Keratinocyte (primary cell): Measurements from ENCODE around the gene P4HA1. TPM values are rescaled to one million over a fixed set of nuclear protein-coding genes. Genes with fewer than 3 reads are reported as not detected.

ENCODE experiments used
- DNase-seq: peaks from one replicate; pipeline ENCODE4 v3.0.0-alpha.2; 2011; ENCODE audit warnings: low read depth, missing footprints, low spot score
- FAIRE-seq: peaks from 2 replicates; lab custom pipeline; 2011; peaks lifted over from hg19 to GRCh38; lab: Jason Lieb, UNC
- H2AFZ ChIP-seq: 2 replicates; pipeline ENCODE4 v1.6.0; 2012; ENCODE audit warnings: low read length, control low read depth, inconsistent platforms; ENCODE audit not compliant: control insufficient read depth
- H3K27ac ChIP-seq: 2 replicates; pipeline ENCODE4 v1.5.1; 2011; ENCODE audit warnings: low read length; ENCODE audit not compliant: control insufficient read depth, insufficient read depth
- H3K27me3 ChIP-seq: 3 replicates; pipeline ENCODE4 v1.6.0; 2011; ENCODE audit warnings: low read length; ENCODE audit not compliant: control insufficient read depth, insufficient read depth; ENCODE audit errors: extremely low read depth
- H3K36me3 ChIP-seq, 2 experiments: 2 replicates in 1 of 2; 3 replicates in 1 of 2; pipeline ENCODE4 v1.5.1; 2011; ENCODE audit warnings: low read length in 2 of 2, mild to moderate bottlenecking in 1 of 2; ENCODE audit not compliant: control insufficient read depth in 2 of 2, insufficient read depth in 2 of 2; ENCODE audit errors: extremely low read depth in 1 of 2
- H3K4me1 ChIP-seq: 3 replicates; pipeline ENCODE4 v1.5.1; 2011; ENCODE audit warnings: low read length; ENCODE audit not compliant: control insufficient read depth, insufficient read depth; ENCODE audit errors: extremely low read depth
- H3K4me2 ChIP-seq: 3 replicates; pipeline ENCODE4 v1.6.0; 2011; ENCODE audit warnings: low read depth, low read length; ENCODE audit not compliant: control insufficient read depth, insufficient read depth; ENCODE audit errors: extremely low read depth
- H3K4me3 ChIP-seq, 3 experiments: fragments of 200-600 bp in 1 of 3; sonication (generic) in 1 of 3; 2 replicates in 2 of 3; 3 replicates in 1 of 3; pipeline ENCODE4 v1.5.1; 2011 to 2016; ENCODE audit warnings: low read length in 3 of 3, mild to moderate bottlenecking in 3 of 3, control low read depth in 2 of 3, inconsistent platforms in 1 of 3, low read depth in 1 of 3, mixed read lengths in 1 of 3, mixed run types in 1 of 3, moderate library complexity in 1 of 3; ENCODE audit not compliant: control insufficient read depth in 2 of 3, insufficient read depth in 2 of 3; ENCODE audit errors: extremely low read depth in 1 of 3
- H3K79me2 ChIP-seq: 2 replicates; pipeline ENCODE4 v1.6.0; 2012; ENCODE audit warnings: low read length; ENCODE audit not compliant: control insufficient read depth, insufficient read depth
- H3K9ac ChIP-seq: 3 replicates; pipeline ENCODE4 v1.6.0; 2011; ENCODE audit warnings: low read length; ENCODE audit not compliant: control insufficient read depth, insufficient read depth; ENCODE audit errors: extremely low read depth
- H3K9me1 ChIP-seq: 3 replicates; pipeline ENCODE4 v1.6.0; 2011; ENCODE audit warnings: low read length; ENCODE audit not compliant: control insufficient read depth, insufficient read depth; ENCODE audit errors: extremely low read depth
- H3K9me3 ChIP-seq: 2 replicates; pipeline ENCODE4 v1.5.1; 2012; ENCODE audit warnings: low read depth, low read length; ENCODE audit not compliant: control insufficient read depth
- H4K20me1 ChIP-seq: 3 replicates; pipeline ENCODE4 v1.6.0; 2011; ENCODE audit warnings: low read length; ENCODE audit not compliant: control insufficient read depth, insufficient read depth; ENCODE audit errors: extremely low read depth
- CTCF ChIP-seq, 3 experiments: IDR thresholded peaks in 1 of 3; conservative IDR thresholded peaks in 1 of 3; optimal IDR thresholded peaks in 1 of 3; 2 replicates in 2 of 3; 3 replicates in 1 of 3; pipeline versions ENCODE3 to v1.5.1; 2011; ENCODE audit warnings: low read length in 3 of 3, mild to moderate bottlenecking in 3 of 3, moderate library complexity in 2 of 3, control low read depth in 1 of 3, inconsistent platforms in 1 of 3; ENCODE audit not compliant: insufficient read depth in 2 of 3; ENCODE audit errors: extremely low read depth in 1 of 3
- EZH2 ChIP-seq: IDR thresholded peaks from one replicate; pipeline ENCODE4 v1.6.1; 2012; ENCODE audit warnings: inconsistent platforms, mild to moderate bottlenecking, low read length, moderate library complexity
- dilution Hi-C: fragments of 300-500 bp; cut with MboI; formaldehyde crosslinking; loops from one replicate; pipeline ENCODE4 v1.7.0; 2020; ENCODE audit warnings: low sequenced_read_pairs; ENCODE audit not compliant: extremely low pct_ligation_motif_present
- polyA plus RNA-seq, 5 experiments: library from polyadenylated mRNA; depleted of rRNA in 3 of 5; stranded (reverse) in 3 of 5; stranded (forward) in 1 of 5; unstranded in 1 of 5; fragments of >200 nt; gene quantifications; 1 replicate in 1 of 5; 2 replicates in 3 of 5; 3 replicates in 1 of 5; pipeline versions ENCODE4 v1.2.1 to v1.2.3, GENCODE V29; 2011 to 2012; ENCODE audit warnings: missing spikeins in 2 of 5, low read depth in 1 of 5, low replicate concordance in 1 of 5

Gene P4HA1
- polyA plus RNA-seq, 1 donor (not counting 4 experiments of a cell fraction or from before 2014, with no cell fraction given) = 67.4 TPM

- peaks cover 5 to 7% of the 10 kb centered on the region in 2 experiments for H3K36me3 ChIP-seq
- dilution Hi-C loops = no loop called here
Measured at GRCh38 chr10:73060738-73061635, 35.7 kb downstream of the P4HA1 start.

GRCh38 chr10:73060173-73060572 is 36.5 kb downstream of the P4HA1 start:
- Histone ChIP-seq H3K79me2 (no peaks in the 10 kb centered on the region), H3K36me3 (peaks cover 3 to 7% of the 10 kb centered on the region in 2 experiments), H3K4me3 (no peak overlapping the region), H3K9me3 (no peaks in the 10 kb centered on the region), H2AFZ (no peak overlapping the region), H3K9ac (no peak overlapping the region), H3K27me3 (no peaks in the 10 kb centered on the region), H4K20me1 (no peaks in the 10 kb centered on the region), H3K9me1 (no peaks in the 10 kb centered on the region), H3K4me2 (no peak overlapping the region), H3K27ac (no peak overlapping the region), H3K4me1 (peaks cover 4% of the 10 kb centered on the region)
- no peak for TF ChIP-seq CTCF (optimal IDR thresholded peaks at IDR 0.05 in 1 of 3, IDR thresholded peaks at IDR 0.05 in 1 of 3, conservative IDR thresholded peaks at IDR 0.05 in 1 of 3; ENCODE audit: extremely low read depth in 1 of 3, insufficient read depth in 2 of 3, low read length in 3 of 3)
- no peak for TF ChIP-seq EZH2
- no peak for DNase-seq
- dilution Hi-C loops = no loop called here
- FAIRE-seq = no peak

More at GRCh38 chr10:73060738-73061635, 35.7 kb downstream of the P4HA1 start:
- FAIRE-seq (peak; percentile 63), DNase-seq (peak; percentile 21)
- peaks cover 4% of the 10 kb centered on the region for H3K4me1 ChIP-seq
- no peaks in the 10 kb centered on the region for H3K9me3 ChIP-seq
- no peak overlapping the region for H3K27ac ChIP-seq
- no peaks in the 10 kb centered on the region for H3K27me3 ChIP-seq
- no peaks in the 10 kb centered on the region for H4K20me1 ChIP-seq
- no peak overlapping the region for H3K4me2 ChIP-seq
- no peak overlapping the region for H3K4me3 ChIP-seq
- H3K9me1 ChIP-seq = no peaks in the 10 kb centered on the region
- H3K9ac ChIP-seq = no peak overlapping the region
- TF ChIP-seq EZH2 = no peak
- peak; percentile 33 to 40 (median 33) for TF ChIP-seq CTCF (optimal IDR thresholded peaks at IDR 0.05 in 1 of 3, IDR thresholded peaks at IDR 0.05 in 1 of 3, conservative IDR thresholded peaks at IDR 0.05 in 1 of 3; ENCODE audit: extremely low read depth in 1 of 3, insufficient read depth in 2 of 3, low read length in 3 of 3)
- no peak overlapping the region for H2AFZ ChIP-seq
- no peaks in the 10 kb centered on the region for H3K79me2 ChIP-seq
